ENCODE data around the gene ZNF426. TPM values are rescaled to one million over a fixed set of nuclear protein-coding genes. Genes with fewer than 3 reads are reported as not detected.

Gene ZNF426
- total and polyA plus RNA-seq, 2 of the 13 experiments (the other 11 are each of a cell fraction or from before 2014, with no cell fraction given) = 3.8 to 14.9 TPM

DNA sequence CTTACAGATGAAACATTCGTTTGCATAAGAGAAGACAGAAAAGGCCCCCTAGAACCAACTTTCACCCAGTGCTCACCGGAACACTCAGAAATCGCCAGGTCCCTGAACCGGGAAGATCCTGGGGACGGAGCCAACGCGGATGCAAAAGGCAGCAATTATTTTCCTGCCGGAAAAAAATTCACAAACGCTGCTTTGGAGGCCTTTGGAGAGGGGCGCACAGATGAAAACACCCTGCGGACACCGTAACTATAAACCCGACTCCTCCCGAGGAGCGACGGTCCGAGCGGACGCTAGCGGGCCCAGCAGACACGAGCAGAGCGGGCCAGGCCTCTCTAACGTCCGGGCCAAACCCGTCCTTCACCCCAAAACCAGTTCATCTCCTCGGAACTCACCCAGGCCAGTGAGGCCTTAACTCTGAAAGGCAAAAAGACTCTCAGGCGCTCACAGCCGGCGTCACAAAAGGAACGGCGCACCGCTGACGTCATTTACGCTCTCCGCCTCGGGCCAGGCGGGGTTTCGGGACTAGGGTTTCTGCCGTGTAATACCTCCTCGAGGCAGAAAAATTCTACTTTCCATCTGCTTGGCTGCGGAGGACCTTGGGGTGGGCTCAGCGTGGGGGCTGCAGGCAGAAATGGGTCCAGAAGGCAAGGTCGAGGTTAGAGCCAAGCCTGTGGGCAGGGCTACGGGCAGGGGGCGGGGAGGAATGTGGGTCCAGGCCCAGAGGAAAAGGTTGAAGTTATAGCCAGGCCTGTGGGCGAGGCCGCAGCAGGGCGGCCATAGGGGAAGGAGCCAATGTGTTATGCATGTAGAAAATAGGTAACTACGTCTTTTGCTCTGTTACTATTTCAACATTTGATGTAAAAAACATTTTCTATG is at the start of gene ZNF426 (continued):
- no peak for TF ChIP-seq DBP (CRISPR knock-in tag; IDR thresholded peaks at IDR 0.05; ENCODE audit: not compliant biosample characterization)
- TF ChIP-seq ZNF776 (CRISPR knock-in tag; IDR thresholded peaks at IDR 0.05) = no peak; the same call in 1 of the 2 replicates
- TF ChIP-seq FOXJ3 (CRISPR knock-in tag; IDR thresholded peaks at IDR 0.05; ENCODE audit: borderline replicate concordance) = no peak
- no peak for TF ChIP-seq PRMT3 (CRISPR knock-in tag; IDR thresholded peaks at IDR 0.05; ENCODE audit: borderline replicate concordance, low read depth)
- TF ChIP-seq ZNF598 (CRISPR knock-in tag; IDR thresholded peaks at IDR 0.05; ENCODE audit: borderline replicate concordance) = peak; percentile 94; the same call in 1 of the 2 replicates
- 0 out of 2 replicates have a peak, but pooled peaks have one; percentile 61 for TF ChIP-seq KDM4B (CRISPR knock-in tag; IDR thresholded peaks at IDR 0.05)
- TF ChIP-seq BHLHE40 (IDR thresholded peaks at IDR 0.05; ENCODE audit: low read length) = no peak
- TF ChIP-seq ATF7-NPFF (CRISPR knock-in tag; IDR thresholded peaks at IDR 0.05; ENCODE audit: low read depth) = no peak
- no peak for TF ChIP-seq ZFP1 (CRISPR knock-in tag; IDR thresholded peaks at IDR 0.05)
- TF ChIP-seq TARDBP (CRISPR knock-in tag; IDR thresholded peaks at IDR 0.05) = peak; percentile 52; the same call in 1 of the 2 replicates
- no peak for TF ChIP-seq ZBTB10 (CRISPR knock-in tag; IDR thresholded peaks at IDR 0.05; ENCODE audit: borderline replicate concordance)
- 0 out of 2 replicates have a peak, but pooled peaks have one; percentile 31 for TF ChIP-seq ZKSCAN5 (CRISPR knock-in tag; IDR thresholded peaks at IDR 0.05)
- TF ChIP-seq NAIF1 (CRISPR knock-in tag; IDR thresholded peaks at IDR 0.05; ENCODE audit: borderline replicate concordance) = no peak
- TF ChIP-seq, protein P1, sequence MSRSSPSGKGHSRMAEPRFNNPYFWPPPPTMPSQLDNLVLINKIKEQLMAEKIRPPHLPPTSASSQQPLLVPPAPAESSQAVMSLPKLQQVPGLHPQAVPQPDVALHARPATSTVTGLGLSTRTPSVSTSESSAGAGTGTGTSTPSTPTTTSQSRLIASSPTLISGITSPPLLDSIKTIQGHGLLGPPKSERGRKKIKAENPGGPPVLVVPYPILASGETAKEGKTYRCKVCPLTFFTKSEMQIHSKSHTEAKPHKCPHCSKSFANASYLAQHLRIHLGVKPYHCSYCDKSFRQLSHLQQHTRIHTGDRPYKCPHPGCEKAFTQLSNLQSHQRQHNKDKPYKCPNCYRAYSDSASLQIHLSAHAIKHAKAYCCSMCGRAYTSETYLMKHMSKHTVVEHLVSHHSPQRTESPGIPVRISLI (CRISPR knock-in tag; IDR thresholded peaks at IDR 0.05; ENCODE audit: borderline replicate concordance) = no peak
- no peak for TF ChIP-seq TFE3 (CRISPR knock-in tag; IDR thresholded peaks at IDR 0.05)
- peak; percentile 33; the same call in 1 of the 2 replicates for TF ChIP-seq ZNF503 (CRISPR knock-in tag; IDR thresholded peaks at IDR 0.05)
- no peak for TF ChIP-seq ZNF383 (CRISPR knock-in tag; IDR thresholded peaks at IDR 0.05; ENCODE audit: borderline replicate concordance)
- TF ChIP-seq, protein P2, sequence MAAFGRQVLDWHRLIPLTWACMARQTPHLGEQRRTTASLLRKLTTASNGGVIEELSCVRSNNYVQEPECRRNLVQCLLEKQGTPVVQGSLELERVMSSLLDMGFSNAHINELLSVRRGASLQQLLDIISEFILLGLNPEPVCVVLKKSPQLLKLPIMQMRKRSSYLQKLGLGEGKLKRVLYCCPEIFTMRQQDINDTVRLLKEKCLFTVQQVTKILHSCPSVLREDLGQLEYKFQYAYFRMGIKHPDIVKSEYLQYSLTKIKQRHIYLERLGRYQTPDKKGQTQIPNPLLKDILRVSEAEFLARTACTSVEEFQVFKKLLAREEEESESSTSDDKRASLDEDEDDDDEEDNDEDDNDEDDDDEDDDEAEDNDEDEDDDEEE (CRISPR knock-in tag; IDR thresholded peaks at IDR 0.05) = 0 out of 2 replicates have a peak, but pooled peaks have one; percentile 60
